SJCRH30 (cell line): ENCODE measurements around the gene SCN3A. TPM values are rescaled to one million over a fixed set of nuclear protein-coding genes. Genes with fewer than 3 reads are reported as not detected.

Experiments
- DNase-seq, 2 experiments: peaks; one replicate each; pipeline ENCODE4 v3.0.0-alpha.2; 2015 to 2020
- H3K27ac ChIP-seq: fragments of 250-450 bp; sonication (Bioruptor Pico); 2 replicates; pipeline ENCODE4 v1.5.1; 2020; ENCODE audit warnings: mild to moderate bottlenecking, moderate library complexity
- H3K27me3 ChIP-seq: fragments of 250-450 bp; sonication (Bioruptor Pico); 2 replicates; pipeline ENCODE4 v1.5.1; 2020; ENCODE audit warnings: mild to moderate bottlenecking, moderate library complexity
- H3K36me3 ChIP-seq: fragments of 250-450 bp; sonication (Bioruptor Pico); 2 replicates; pipeline ENCODE4 v1.5.1; 2020; ENCODE audit warnings: mild to moderate bottlenecking, moderate library complexity
- H3K4me1 ChIP-seq: fragments of 250-450 bp; sonication (Bioruptor Pico); 2 replicates; pipeline ENCODE4 v1.5.1; 2020; ENCODE audit warnings: mild to moderate bottlenecking, moderate library complexity
- H3K4me3 ChIP-seq: fragments of 250-450 bp; sonication (Bioruptor Pico); 2 replicates; pipeline ENCODE4 v1.5.1; 2020; ENCODE audit warnings: mild to moderate bottlenecking, moderate library complexity
- H3K9me3 ChIP-seq: fragments of 250-450 bp; sonication (Bioruptor Pico); replicated peaks from 2 replicates; pipeline ENCODE4 v1.5.1; 2020; ENCODE audit warnings: mild to moderate bottlenecking, moderate library complexity
- total RNA-seq: library from RNA; depleted of rRNA; stranded (reverse); fragments of >200 nt; shearing (Covaris generic); gene quantifications from 2 replicates; pipeline ENCODE4 v1.2.3, GENCODE V29; 2014; rRNA removed

Gene SCN3A
- total RNA-seq, 1 experiment from 2014 or later, result 7.7 TPM

GRCh38 chr2:165067643-165068486 lies 136.0 kb downstream of the SCN3A start:
- DNase-seq, result peak; percentile 87 to 88
- H3K4me3 ChIP-seq, result peak overlapping the region; percentile 52

DNA sequence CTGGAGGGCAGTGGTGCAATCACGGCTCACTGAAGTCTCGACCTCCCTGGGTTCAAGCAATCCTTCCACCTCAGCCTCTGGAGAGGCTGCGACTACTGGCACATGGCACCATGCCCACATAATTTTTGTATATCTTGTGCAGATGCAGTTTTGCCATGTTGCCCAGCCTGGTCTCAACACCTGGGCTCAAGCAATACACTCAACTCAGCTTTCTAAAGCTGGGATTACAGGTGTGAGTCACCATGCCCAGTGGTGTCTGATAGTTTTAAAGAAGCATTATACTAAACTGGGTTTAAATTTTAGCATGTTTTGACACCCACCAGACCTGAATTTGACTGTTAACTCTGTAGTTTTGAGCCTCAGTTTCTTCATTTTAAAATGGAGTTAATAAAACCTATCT lies 139.1 kb downstream of the SCN3A start:
- H3K9me3 ChIP-seq, result no peaks in the 10 kb centered on the region
- H3K27ac ChIP-seq, result no peak overlapping the region
- no peak for DNase-seq
- peaks cover 15% of the 10 kb centered on the region for H3K4me1 ChIP-seq
- no peak overlapping the region for H3K4me3 ChIP-seq
- no peaks in the 10 kb centered on the region for H3K27me3 ChIP-seq
- no peaks in the 10 kb centered on the region for H3K36me3 ChIP-seq

More at GRCh38 chr2:165067643-165068486, 136.0 kb downstream of the SCN3A start:
- Histone ChIP-seq H3K27me3 (no peaks in the 10 kb centered on the region), H3K4me1 (peaks cover 15% of the 10 kb centered on the region), H3K9me3 (no peaks in the 10 kb centered on the region), H3K36me3 (no peaks in the 10 kb centered on the region), H3K27ac (no peak overlapping the region)

DNA sequence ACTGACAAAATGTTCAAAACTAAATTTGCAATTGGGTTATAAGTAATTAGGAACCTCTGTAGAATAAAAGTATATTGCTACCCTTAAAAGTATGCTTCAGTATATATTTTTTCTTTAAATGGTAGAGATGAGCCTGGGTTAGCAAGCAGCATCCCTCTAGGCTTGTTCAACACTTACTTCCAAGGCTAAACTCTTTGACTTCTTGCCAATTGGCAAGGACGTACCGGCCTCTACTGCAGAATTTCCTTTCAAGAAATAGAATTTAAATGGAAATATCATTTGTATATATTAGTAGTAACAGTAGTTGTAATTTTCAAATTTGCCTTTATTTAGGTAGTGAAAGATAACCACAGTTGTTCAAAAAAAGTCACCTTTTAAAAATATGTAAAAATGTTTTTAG lies 143.4 kb downstream of the SCN3A start:
- H3K36me3 ChIP-seq, result no peaks in the 10 kb centered on the region
- H3K27ac ChIP-seq, result no peak overlapping the region
- no peaks in the 10 kb centered on the region for H3K27me3 ChIP-seq
- H3K9me3 ChIP-seq, result no peaks in the 10 kb centered on the region
- no peaks in the 10 kb centered on the region for H3K4me1 ChIP-seq
- no peak overlapping the region for H3K4me3 ChIP-seq
- no peak for DNase-seq

GRCh38 chr2:165058476-165059265 lies 145.2 kb downstream of the SCN3A start:
- H3K4me3 ChIP-seq, result no peak overlapping the region
- H3K27me3 ChIP-seq, result no peaks in the 10 kb centered on the region
- H3K36me3 ChIP-seq, result no peaks in the 10 kb centered on the region
- H3K9me3 ChIP-seq, result no peaks in the 10 kb centered on the region
- DNase-seq, result no peak
- H3K27ac ChIP-seq, result no peak overlapping the region
- H3K4me1 ChIP-seq, result no peaks in the 10 kb centered on the region

GRCh38 chr2:165057931-165058330 lies 145.9 kb downstream of the SCN3A start:
- no peaks in the 10 kb centered on the region for H3K36me3 ChIP-seq
- no peaks in the 10 kb centered on the region for H3K9me3 ChIP-seq

DNA sequence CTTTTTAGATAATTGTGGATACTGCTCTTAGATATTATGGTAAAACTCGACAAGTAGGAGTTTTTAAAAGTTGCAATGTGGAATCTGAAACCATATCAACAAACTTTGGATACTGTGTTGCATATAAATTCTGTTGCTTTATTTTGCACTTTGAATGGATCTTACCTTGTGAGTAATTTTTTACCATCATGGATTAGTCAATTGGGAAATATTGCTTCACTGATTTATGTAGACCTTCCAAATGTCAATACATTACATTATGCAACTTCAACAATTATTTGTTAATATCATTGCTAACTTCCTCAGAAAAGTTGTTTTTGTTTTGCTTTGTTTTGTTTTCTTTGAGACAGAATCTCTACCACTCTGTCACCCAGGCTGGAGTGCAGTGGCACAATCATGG lies 146.5 kb downstream of the SCN3A start:
- no peaks in the 10 kb centered on the region for H3K36me3 ChIP-seq
- H3K4me1 ChIP-seq, result no peaks in the 10 kb centered on the region
- no peak overlapping the region for H3K27ac ChIP-seq
- H3K9me3 ChIP-seq, result no peaks in the 10 kb centered on the region
- H3K27me3 ChIP-seq, result no peaks in the 10 kb centered on the region
- H3K4me3 ChIP-seq, result no peak overlapping the region
- no peak for DNase-seq

More at GRCh38 chr2:165057931-165058330, 145.9 kb downstream of the SCN3A start:
- no peak overlapping the region for H3K27ac ChIP-seq
- H3K4me1 ChIP-seq, result no peaks in the 10 kb centered on the region
- DNase-seq, result no peak
- no peaks in the 10 kb centered on the region for H3K27me3 ChIP-seq
- H3K4me3 ChIP-seq, result no peak overlapping the region

- DNase-seq, result no peak
- no peaks in the 10 kb centered on the region for H3K27me3 ChIP-seq
- no peak overlapping the region for H3K27ac ChIP-seq
- H3K9me3 ChIP-seq, result no peaks in the 10 kb centered on the region
- H3K4me3 ChIP-seq, result no peak overlapping the region
- H3K36me3 ChIP-seq, result no peaks in the 10 kb centered on the region
- H3K4me1 ChIP-seq, result no peaks in the 10 kb centered on the region
These were observed 147.3 kb downstream of the SCN3A start for GRCh38 chr2:165056564-165056963.

- no peak for DNase-seq
- Histone ChIP-seq H3K27ac (no peak overlapping the region), H3K4me3 (no peak overlapping the region), H3K27me3 (no peaks in the 10 kb centered on the region), H3K4me1 (no peaks in the 10 kb centered on the region), H3K36me3 (no peaks in the 10 kb centered on the region), H3K9me3 (no peaks in the 10 kb centered on the region)
These were observed 148.6 kb downstream of the SCN3A start for GRCh38 chr2:165055082-165055851.

DNA sequence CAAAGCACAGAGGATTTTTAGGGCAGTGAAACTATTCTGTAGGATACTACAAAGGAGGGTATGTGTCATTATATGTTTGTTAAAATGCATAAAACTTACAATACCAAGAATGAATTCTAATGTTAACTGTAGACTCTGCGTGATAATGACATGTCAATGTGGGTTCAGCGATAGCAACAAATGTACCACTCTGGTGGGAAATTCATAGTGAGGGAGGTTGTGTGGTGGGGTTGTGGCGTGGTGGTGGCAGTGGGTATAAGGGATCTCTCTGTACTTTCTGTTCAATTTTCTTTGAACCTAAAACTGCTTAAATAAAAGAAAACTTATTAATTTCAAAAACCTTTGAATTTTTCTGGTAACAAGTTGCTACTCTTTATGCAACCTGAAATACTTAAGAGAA lies 149.2 kb downstream of the SCN3A start:
- Histone ChIP-seq H3K4me1 (no peaks in the 10 kb centered on the region), H3K9me3 (no peaks in the 10 kb centered on the region), H3K27ac (no peak overlapping the region), H3K4me3 (no peak overlapping the region), H3K27me3 (no peaks in the 10 kb centered on the region), H3K36me3 (no peaks in the 10 kb centered on the region)
- DNase-seq, result no peak

DNA sequence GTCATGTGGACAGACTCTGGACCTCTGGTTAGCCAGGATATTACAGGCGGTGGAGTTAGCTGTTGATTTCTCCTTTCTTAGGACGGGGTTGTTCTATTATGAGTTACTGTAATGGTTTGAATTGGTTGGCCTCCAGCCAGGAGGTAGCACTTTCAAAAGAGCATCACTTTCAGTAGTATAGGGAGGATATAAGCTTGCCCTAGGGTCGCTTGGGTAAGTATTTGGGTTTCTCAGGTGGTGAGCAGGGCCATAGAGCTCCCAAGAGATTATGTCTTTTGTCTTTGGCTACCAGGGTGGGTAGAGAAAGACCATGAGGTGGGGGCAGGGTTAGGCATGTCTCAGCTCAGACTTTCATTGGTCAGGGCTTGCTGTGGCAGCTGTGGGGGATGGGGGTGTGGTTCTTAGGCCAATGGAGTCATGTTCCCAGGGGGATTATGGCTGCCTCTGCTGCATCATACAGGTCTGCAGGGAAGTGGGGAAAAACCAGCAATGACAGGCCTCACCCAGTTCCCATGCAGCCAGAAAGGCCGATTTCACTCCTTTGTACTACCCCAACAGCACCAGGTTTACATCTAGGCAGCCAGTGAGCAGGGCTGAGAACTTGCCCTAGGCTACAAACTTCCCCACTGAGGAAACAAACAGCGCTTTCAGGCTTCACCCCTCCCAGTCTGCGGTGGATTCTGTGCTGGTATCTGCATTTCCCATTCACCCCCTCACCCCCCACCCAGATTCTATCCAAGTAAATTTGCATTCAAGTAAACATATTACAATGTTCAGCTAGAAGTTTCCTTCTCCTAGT lies 159.1 kb downstream of the SCN3A start:
- H3K9me3 ChIP-seq, result no peaks in the 10 kb centered on the region
- no peaks in the 10 kb centered on the region for H3K36me3 ChIP-seq
- H3K27ac ChIP-seq, result no peak overlapping the region
- no peak overlapping the region for H3K4me3 ChIP-seq
- no peaks in the 10 kb centered on the region for H3K27me3 ChIP-seq
- peaks cover 2% of the 10 kb centered on the region; the same call in 1 of the 2 replicates for H3K4me1 ChIP-seq
- DNase-seq, result peak; percentile 24 to 37

Other genes with a start within 250 kb of the SCN3A start
- gene SLC38A11, start 248.5 kb downstream of the SCN3A start, total RNA-seq, result 0.08 and 0.18 TPM in 2 replicates
- not detected in 2 replicates for gene SCN2A, start 35.4 kb upstream of the SCN3A start, total RNA-seq